DND-41 (cell line): ENCODE data around the gene HHATL.

Source experiments
- CTCF ChIP-seq: IDR thresholded peaks from 2 replicates; pipeline ENCODE4 v1.5.1; 2012; ENCODE audit warnings: borderline replicate concordance, low read length, moderate library complexity, mild to moderate bottlenecking; ENCODE audit not compliant: poor library complexity, severe bottlenecking; ENCODE audit errors: extremely low read depth
- EZH2 ChIP-seq: IDR thresholded peaks from 3 replicates; pipeline ENCODE4 v1.6.1; 2012; ENCODE audit warnings: borderline replicate concordance, low read depth, mild to moderate bottlenecking, moderate library complexity, low read length, inconsistent platforms; ENCODE audit not compliant: severe bottlenecking

- no peak for TF ChIP-seq CTCF
- TF ChIP-seq EZH2: no peak
These were observed 2.6 kb upstream of the HHATL start for GRCh38 chr3:42705058-42705767.
